Measurements from ENCODE around the gene TEX55.

TEX55 gene

DNA sequence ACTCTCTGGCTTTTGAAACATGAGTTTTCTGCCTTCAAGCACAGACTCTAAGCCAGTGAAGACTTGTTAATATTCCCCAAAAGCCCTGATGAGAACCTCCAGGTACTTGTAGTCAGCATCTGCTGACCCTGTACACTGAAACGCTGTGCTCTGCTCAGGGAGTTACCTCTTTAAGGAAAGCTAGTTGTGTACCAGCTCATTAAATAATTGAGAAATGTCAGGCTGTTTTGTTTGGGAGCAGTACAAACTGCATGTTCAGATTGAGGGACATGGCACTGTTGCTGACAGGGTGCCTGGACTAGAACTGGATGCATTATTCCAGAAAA is 49.1 kb downstream of the TEX55 start:
- ATAC-seq (ENCODE audit: insufficient read depth, low read depth) (no peak), DNase-seq (no peak)
- Histone ChIP-seq H3K4me2 (ENCODE audit: insufficient read depth, low read length) (no peak overlapping the region), H3K27me3 (ENCODE audit: insufficient read depth, low read length, poor library complexity) (peaks cover 4% of the 10 kb centered on the region), H3K9me3 (ENCODE audit: insufficient read depth, low read length, severe bottlenecking) (no peaks in the 10 kb centered on the region), H4K20me1 (ENCODE audit: insufficient read depth, low read length) (no peaks in the 10 kb centered on the region), H3K9ac (ENCODE audit: low read depth, low read length) (no peak overlapping the region), H3K4me3 (ENCODE audit: low read depth in 1 of 2, low read length in 2 of 2) (no peak overlapping the region), H3K27ac (ENCODE audit: low read length) (no peak overlapping the region), H3K79me2 (ENCODE audit: insufficient read depth, low read length) (no peaks in the 10 kb centered on the region), H3K36me3 (ENCODE audit: insufficient read depth, low read length) (no peaks in the 10 kb centered on the region), H3K4me1 (ENCODE audit: insufficient read depth, low read length) (no peaks in the 10 kb centered on the region), H2AFZ (ENCODE audit: low read depth, low read length) (no peak overlapping the region)
- no peak for TF ChIP-seq EZH2 (IDR thresholded peaks at IDR 0.05; ENCODE audit: borderline replicate concordance, low read depth, low read length, severe bottlenecking)
- TF ChIP-seq, protein P1, sequence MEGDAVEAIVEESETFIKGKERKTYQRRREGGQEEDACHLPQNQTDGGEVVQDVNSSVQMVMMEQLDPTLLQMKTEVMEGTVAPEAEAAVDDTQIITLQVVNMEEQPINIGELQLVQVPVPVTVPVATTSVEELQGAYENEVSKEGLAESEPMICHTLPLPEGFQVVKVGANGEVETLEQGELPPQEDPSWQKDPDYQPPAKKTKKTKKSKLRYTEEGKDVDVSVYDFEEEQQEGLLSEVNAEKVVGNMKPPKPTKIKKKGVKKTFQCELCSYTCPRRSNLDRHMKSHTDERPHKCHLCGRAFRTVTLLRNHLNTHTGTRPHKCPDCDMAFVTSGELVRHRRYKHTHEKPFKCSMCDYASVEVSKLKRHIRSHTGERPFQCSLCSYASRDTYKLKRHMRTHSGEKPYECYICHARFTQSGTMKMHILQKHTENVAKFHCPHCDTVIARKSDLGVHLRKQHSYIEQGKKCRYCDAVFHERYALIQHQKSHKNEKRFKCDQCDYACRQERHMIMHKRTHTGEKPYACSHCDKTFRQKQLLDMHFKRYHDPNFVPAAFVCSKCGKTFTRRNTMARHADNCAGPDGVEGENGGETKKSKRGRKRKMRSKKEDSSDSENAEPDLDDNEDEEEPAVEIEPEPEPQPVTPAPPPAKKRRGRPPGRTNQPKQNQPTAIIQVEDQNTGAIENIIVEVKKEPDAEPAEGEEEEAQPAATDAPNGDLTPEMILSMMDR (IDR thresholded peaks at IDR 0.05; ENCODE audit: borderline replicate concordance, extremely low read depth, low read length, poor library complexity, severe bottlenecking), result no peak

DNA sequence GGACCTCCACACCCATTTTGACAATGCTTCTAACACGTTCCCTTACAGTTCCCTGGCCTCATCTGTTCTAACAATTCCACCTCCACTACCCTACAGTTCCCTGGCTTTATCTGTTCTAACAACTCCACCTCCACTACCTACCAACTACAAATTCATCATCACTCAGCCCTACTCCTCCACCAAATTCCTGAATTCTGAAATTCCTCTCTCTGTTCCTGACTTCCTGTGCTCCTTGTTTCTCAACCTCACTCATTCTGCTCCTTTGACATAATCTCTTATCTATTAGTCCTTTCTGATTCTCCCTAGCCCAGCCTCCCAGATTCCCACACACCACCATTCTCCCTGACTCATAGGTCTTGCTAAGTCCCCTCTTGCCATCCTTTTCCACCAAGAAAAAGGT is 49.9 kb downstream of the TEX55 start:
- H3K4me1 ChIP-seq (ENCODE audit: insufficient read depth, low read length), result no peaks in the 10 kb centered on the region
- H3K9me3 ChIP-seq (ENCODE audit: insufficient read depth, low read length, severe bottlenecking), result no peaks in the 10 kb centered on the region
- H3K79me2 ChIP-seq (ENCODE audit: insufficient read depth, low read length), result no peaks in the 10 kb centered on the region
- H3K27me3 ChIP-seq (ENCODE audit: insufficient read depth, low read length, poor library complexity), result peaks cover 4% of the 10 kb centered on the region
- no peak for ATAC-seq (ENCODE audit: insufficient read depth, low read depth)
- no peak overlapping the region for H3K4me2 ChIP-seq (ENCODE audit: insufficient read depth, low read length)
- no peak overlapping the region for H3K27ac ChIP-seq (ENCODE audit: low read length)
- H3K4me3 ChIP-seq (ENCODE audit: low read depth in 1 of 2, low read length in 2 of 2), result no peak overlapping the region
- no peak overlapping the region for H3K9ac ChIP-seq (ENCODE audit: low read depth, low read length)
- no peak for DNase-seq
- no peak overlapping the region for H2AFZ ChIP-seq (ENCODE audit: low read depth, low read length)
- no peaks in the 10 kb centered on the region for H3K36me3 ChIP-seq (ENCODE audit: insufficient read depth, low read length)
- no peak for TF ChIP-seq EZH2 (IDR thresholded peaks at IDR 0.05; ENCODE audit: borderline replicate concordance, low read depth, low read length, severe bottlenecking)
- TF ChIP-seq, protein P1 (IDR thresholded peaks at IDR 0.05; ENCODE audit: borderline replicate concordance, extremely low read depth, low read length, poor library complexity, severe bottlenecking), result no peak
- H4K20me1 ChIP-seq (ENCODE audit: insufficient read depth, low read length), result no peaks in the 10 kb centered on the region
